ENCODE data around the gene CPEB3.
"Not testable (repeated sequence)": the region's sequence is repeated elsewhere in the genome, so short reads cannot be mapped to it uniquely, and the experiment has no call there.

Gene CPEB3

DNA sequence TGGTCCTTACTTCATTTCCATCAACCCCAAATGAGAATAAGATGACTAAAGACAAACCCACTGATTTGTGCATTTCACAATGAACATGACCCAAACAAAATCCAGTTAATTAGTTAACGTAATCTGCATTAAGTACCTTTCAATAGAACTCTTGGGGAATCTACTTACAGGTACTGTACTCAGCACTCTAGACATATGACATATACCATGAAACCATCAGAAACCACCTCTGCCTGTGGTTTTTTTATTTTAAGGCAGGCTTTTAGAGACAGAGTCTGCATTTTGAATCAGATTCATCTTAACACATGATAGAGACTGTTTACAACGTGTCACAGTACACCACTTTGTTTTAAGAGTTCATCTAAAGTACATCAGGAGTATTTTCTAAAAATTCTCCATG lies 198.9 kb downstream of the CPEB3 start:
- DNase-seq = no peak

DNA sequence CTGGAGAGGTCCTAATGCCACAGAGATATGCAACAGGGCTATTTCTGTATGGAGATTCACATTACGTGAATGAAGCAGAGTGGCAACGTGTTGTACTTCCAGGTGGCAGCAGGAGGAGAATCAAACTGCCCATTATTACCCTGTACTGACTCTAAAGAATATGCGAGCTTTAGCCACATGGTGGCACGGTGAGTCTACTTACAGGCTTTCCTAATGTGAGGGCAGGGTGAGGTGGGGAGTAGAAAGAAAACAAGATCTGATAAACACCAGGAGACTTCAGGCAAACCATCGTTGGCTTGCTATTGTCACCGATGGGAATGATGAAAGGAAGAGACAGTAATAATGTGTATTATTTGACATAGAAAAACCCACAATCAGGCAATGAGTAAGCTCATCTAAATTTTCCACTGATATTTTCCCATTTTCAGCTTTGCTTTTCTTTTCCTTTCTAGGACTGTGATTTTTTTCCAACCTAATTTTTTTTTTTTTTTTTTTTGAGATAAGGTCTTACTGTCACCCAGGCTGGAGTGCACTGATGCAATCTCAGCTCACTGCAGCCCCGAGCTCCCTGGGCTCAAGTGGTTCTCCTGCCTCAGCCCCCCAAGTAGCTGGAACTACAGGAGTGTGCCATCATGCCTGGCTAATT lies 203.0 kb downstream of the CPEB3 start:
- peak; percentile 63 to 66 for DNase-seq

DNA sequence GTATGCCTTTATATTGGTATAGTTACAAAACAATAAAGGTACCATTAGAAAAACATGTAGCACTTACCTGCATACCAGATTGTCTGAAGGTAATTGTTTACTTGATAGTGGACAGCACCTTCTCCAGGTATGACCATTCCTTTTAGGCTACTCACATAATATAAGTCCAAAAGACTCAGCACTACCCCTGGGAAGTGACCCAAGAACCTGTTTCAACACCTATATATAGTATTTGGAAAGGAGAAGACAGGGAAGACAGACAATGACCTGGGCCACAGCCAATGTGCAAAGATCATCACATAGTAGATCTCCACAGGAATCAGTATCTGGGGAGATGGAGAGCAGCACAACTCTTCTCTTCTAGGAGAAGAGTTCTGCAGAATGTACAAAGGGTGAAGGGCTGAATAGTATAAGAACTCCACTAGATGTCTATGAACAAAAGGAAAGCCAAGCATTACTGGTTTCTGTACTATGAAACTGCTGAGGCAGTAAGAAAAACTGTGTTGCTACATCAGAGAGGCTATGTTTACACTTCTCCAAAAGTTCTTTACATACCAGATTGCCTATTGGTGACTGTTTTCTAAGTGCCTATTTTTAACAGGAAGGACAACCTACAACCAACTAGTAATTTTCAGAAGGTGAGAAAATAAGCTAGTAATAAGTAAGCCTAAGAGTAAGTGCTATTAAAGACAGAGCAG lies 208.1 kb downstream of the CPEB3 start:
- DNase-seq = no peak

DNA sequence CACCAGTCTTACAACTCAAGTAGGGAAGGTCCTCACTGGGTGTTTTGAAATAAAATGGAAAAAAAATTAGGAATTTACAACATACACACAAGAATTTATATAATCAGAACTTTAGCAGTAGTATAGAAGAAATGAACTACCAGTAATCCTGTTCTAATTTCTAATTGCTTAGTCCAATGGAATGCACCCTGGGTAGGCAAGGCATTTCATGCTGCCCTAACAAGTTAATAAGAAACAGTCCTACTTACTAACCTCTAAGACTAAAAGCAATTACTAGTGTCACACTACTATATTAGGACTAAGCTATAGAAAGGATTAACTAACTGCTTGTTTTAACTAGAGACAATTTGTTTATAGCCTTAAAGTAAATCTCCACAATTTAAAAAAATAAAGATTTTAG lies 209.2 kb downstream of the CPEB3 start:
- no peak for DNase-seq

DNA sequence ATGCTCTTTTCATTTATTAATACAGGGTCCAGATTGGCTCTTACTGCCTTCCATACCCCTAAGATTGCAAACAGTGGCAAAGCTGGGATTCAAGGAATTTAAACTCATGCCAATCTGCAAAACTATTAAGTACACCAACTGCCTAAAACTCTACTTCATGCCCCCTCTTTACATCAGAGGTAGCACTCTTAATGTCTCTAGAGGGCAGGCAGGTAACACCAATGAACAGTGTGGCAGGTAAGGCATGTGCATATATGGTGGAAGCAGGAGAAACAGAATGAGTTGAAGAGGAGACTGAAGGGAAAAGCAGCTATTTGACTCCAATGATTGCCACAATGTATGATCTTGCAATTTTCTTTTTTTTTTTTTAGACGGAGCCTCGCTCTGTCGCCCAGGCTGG lies 210.6 kb downstream of the CPEB3 start:
- DNase-seq = no peak

DNA sequence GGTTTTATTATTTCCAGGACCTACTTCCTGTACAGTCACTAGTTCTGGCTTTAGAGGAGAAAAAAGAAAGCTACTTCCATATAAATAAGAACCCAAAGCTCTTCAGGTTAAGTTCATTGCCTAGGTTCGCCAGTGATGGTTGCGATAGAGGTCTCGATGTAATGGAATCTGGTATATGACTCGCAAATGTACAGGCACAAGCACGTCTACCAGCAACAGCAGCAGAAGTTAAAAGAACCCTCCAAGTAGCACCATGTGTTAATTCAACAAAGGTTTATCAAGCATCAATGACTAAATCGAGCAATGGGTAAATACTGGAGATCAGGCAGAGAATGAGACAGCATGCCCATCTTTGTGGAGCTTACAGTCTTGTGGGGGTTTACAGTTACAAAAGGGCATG lies 211.9 kb downstream of the CPEB3 start:
- no peak for DNase-seq

DNA sequence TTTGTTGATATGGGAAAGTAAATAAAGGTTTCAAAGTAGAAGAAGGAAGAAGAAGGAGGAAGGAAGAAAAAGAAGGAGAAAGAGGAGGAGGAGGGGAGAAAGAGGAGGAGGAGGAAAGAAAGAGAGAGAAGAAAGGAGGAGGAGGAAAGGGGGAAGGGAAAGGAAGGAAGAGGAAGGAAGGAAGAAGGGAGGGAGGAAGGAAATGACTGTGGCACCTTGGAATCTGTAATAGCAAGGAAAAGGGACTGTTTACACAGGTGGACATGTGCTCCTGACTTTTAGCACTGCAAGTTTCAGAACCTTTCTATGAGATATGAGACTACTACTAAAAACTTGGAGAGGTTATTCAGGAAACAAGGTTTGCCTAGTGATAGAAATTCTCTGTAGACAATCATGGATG lies 214.2 kb downstream of the CPEB3 start:
- no peak for DNase-seq

DNA sequence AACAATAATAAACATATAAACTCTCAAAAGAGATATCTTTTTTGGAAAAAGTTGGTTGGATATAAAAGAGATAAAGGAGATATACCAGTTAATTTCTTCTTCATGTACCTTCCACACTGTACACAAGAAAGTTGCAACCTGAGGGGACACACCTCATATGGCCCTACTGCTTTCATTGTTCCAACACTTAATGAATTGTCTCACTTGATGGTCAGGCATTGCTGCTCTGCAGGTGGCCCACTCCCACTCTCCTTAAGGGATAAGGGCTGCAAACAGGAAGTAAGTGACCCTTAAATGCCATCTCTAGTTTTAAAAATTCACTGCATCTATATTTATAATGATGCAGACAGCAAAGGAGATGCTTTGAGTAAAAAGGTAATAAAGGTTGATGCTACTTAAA lies 215.0 kb downstream of the CPEB3 start:
- no peak for DNase-seq

DNA sequence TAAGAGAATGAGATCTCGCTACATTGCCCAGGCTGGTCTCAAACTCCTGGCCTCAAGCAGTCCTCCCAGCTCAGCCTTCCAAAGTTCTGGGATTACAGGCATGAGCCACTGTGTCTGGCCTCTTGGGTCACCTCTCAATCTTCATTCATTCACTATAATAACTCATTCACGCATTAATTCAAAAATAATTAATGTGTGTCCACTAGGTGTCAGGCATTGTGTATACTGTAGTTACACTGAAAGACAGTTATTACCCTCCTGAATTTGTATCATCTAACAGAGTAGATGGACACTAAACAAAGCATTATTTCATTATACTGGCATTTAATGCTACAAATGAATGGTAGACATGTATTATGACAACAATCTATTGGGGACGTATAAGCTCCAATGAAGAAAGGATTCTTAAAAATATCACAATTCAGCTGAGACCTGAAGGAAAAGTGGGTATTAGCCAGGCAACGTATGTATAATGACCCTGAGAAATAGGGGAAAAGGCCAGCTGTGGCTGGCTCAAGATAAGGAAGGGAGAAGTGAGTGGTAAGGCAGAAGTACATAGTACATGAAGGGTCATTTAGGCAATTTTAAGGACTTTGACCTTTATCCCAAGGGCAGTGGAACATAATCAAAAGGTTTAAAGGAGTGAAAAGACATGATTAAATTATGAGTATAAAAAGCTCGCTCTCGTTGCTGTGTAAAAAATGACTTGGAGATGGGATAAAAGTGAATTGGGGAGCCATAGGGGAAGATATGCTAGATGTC lies 216.6 kb downstream of the CPEB3 start:
- no peak for DNase-seq

DNA sequence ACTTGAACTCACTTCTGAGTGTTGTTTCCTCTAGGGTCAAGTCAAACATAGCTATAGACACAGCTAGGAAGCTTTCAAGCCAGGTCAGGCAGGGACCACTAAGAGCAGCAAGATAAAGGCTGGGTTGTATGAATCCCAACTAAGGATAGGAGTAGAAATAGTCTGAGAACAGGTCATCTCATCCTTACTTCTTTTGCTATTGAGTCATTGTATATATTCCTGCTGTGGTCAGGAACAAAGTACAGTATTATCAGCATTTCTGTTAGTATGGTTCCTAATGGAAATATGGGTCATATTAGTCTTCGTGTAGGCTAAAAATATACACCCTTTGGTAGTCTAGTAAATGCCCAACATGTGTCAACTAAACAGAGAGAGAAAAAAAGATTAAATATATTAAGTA lies 222.0 kb downstream of the CPEB3 start:
- no peak for DNase-seq

DNA sequence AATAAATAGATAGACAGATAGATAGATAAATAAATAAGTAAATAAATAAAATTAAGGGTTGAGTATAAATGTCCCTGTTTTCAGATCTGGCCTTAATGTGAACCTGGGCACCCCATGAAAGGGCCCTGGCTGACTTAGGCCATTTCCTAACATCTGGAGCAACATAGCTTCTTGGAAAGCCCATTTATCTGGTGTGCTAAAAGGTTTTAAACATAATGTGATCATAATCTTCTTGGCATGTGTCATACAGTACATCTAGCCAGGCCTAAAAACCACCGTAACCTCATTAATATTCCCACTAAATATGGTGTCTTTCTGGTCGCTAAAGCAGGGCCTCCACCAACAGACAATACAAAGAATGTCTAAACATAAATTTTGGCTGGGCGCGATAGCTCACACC lies 224.5 kb downstream of the CPEB3 start:
- DNase-seq = no peak

DNA sequence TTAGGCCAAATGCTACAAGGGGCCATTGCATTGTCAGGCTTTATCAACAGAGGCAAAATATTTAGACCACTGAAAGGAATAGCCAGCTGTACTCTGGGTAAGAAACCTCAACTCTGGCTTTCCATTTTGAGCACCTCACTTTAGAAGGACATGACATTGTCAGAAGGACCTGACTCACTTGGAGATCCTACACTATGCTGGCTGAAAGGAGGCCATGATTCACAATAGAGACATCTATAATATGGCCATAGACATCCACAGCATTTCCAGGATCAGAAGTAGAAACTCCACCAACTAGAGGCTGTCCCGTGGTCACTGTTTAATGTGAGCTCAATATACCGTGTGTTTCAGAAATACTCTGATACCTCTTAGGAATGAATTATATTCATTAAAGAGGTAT lies 226.4 kb downstream of the CPEB3 start:
- DNase-seq = no peak

DNA sequence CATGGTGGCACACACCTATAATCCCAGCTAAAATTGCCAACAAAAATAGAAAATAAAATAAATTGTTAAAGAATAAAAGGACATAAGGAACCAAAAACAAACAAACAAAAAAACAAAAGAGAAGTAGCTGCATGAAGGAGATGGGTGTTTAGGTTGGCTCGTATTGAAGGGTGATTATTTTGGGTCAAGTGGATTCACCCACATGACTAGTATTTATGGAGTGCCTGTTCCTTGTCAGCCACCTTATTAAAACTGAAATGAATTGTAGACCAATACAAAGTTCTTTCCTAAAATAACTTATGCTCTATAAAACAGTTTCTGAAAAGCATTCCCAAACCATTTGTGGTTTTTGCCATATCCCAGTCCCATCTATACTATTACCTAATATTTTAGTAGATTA lies 228.6 kb downstream of the CPEB3 start:
- DNase-seq = no peak

DNA sequence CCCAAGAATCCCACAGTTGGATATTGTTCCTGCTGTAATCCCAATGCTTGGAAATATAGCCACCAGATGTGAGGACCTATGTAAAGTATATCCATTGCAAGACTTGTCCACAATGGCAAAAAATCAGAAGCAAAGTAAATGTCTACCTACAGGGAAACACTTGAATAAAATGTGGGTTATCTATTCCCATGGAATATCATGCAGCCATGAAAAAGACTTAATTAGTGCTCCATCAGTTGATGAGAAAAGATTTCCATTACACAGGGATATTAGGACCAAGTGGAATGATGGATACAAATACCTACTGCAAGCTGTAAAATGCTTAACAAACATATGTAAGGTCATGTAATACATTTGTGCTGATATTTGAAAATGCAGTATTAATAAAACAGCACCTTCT lies 236.1 kb downstream of the CPEB3 start:
- no peak for DNase-seq

DNA sequence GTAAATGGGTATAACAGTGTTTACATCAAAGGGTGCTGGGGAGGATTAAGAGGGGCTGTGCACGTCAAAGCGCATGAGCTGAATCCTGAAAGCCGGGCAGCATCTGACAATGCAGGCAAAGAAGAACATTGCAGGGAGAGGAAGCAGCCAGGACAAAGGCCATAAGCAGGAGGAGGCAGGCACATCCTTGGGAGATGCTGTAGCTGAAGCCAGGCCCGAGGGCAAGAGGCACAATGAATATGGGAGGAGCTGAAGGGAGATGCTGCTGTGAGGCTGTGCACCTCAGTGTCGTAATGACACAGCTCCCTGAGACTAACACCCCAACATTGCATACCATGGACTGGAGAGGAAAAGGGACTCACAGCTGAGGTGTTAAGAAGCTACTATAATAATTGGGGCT lies 238.1 kb downstream of the CPEB3 start:
- no peak for DNase-seq

DNA sequence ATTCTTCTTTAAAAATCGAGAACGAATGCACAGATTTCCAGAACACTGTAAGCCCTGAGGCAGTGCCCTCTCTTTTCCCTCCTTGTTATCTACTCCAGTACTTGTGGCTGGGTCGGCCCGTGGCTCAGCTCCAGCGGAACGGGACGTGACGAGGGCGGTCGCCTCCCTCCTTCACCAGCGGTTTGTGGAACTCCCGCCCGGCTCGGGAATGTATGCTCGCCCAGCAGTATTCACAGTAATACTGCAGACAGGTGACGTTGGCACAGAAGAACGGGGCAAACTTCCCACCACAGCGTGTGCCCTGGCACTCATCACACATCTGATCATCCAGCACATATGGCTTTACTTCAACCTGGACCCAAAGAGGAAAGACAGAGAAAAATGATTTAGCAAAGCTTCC lies 238.8 kb downstream of the CPEB3 start:
- no peak for DNase-seq

DNA sequence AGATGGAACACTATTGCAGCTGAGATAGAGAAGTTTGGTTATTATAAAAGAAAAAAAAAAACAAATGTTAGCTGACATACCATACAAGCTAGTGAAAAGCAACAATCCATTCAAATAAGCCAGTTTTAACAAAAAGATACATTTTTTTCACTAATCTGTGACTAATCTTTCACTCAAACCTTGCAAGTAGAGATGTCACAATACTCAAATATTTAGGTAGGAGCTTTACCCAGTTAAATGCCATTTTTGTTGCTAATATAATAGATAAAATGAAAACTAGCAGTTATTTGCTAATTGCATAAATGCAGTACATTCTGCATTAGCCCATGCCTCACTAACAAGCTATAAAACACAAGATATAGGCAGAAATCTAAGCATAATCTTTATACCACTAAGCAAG lies 243.7 kb downstream of the CPEB3 start:
- no peak for DNase-seq

DNA sequence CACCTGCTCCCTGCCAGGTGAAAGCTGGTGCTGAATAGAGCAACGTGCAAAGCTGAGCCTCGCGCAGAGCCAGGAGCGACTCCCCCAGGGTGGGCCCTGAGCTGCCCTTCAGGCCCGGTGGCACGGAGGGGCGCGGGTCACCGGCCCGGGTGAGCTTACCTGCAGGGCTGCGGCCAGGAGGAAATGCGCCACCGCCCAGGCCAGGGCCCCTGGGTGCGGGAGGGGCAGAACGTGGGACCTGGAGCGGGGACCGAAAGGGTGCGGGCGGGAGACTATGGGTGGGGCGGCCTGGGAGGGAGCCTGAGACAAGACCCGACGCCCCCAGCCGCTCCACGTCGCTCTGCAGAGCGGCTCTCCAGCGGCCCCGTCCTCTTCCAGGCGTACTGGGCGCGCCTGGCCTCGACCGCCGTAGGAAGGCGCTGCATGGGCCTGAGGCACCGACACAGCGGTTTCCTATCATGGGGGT lies 245.2 kb downstream of the CPEB3 start:
- DNase-seq = no peak

DNA sequence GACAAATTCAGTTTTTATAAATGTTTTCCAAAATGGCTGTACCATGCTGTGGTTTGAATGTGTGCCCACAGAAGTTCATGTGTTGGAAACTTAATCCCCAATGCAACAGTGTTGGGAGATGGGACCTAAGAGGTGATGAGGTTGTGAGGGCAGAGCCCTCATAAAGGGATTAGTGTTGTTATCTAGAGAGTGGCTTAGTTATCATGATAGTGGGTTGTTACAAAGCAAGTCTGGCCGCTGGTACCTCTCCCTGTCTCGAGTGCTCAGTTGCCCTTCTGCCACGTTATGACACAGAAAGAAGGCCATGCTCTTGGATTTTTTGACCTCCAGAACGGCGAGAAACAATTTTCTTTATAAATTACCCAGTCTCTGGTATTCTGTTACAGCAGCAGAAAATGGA lies 248.3 kb downstream of the CPEB3 start:
- DNase-seq = no peak

DNA sequence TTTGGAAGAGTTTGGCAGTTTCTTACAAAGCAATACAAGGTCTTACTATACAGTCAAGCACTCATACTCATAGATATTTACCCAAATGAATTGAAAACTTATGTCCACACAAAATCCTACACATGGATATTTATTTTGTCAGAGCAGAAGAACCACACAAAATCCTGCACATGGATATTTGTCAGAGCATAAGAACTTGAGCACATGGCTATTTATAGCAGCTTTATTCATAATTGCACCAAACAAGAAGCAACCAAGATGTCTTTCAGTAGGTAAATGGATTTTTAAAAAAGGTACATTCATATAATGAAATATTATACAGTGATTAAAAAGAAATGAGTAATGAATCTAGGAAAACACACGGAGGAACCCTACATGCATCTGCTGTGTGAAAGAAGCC lies 251.9 kb downstream of the CPEB3 start:
- no peak for DNase-seq

DNA sequence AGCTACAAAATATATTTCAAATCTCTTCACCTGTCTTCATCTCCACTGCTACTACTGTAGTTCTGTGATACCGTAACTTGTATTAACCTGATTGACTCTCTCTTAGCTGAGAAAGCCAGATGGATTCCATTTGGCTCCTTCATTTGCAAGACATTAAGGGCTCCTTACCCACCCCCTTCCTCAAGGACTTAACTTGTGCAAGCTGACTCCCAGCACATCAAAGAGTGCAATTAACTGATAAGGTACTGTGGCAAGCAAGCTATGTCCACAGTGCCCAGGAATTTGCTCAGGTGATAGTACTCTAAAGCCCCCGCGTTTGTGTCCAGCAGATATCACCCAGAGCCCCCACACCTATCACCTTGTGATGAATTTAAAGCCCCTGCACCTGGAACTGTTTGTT lies 257.8 kb downstream of the CPEB3 start:
- not testable (repeated sequence) for DNase-seq

DNA sequence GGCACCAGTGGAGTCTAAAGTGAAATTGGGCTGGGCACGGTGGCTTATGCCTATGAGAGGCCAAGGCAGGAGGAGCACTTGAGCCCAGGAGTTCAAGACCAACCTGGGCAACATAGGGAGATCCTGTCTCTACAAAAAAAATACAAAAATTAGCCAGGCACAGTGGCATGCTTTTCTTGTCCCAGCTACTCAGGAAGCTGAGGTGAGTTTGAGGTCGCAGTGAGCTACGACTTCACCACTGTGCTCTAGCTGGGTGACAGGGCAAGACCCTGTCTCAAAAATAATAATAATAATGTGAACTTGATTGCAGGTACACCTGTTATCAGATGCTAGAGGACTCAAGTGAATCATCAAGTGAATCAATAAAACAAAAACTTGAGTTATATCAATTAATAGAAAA lies 259.3 kb downstream of the CPEB3 start:
- DNase-seq = no peak

DNA sequence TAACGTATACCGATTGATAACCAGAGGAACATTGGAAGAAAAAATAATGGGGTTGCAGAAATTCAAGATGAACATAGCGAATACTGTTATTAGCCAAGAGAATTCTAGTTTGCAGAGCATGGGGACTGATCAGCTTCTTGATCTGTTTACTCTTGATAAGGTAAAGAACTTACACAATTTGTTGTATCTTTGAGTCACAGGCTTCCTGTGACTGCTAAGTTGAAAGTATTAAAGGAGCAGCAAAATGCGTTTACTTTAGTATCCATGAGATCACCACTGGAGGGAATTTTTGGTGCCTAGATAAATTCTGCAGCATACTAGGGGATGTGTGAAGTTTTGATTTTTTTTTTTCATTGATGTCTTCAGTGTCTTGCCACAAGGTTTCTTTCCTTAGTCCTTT lies 263.7 kb downstream of the CPEB3 start:
- no peak for DNase-seq

DNA sequence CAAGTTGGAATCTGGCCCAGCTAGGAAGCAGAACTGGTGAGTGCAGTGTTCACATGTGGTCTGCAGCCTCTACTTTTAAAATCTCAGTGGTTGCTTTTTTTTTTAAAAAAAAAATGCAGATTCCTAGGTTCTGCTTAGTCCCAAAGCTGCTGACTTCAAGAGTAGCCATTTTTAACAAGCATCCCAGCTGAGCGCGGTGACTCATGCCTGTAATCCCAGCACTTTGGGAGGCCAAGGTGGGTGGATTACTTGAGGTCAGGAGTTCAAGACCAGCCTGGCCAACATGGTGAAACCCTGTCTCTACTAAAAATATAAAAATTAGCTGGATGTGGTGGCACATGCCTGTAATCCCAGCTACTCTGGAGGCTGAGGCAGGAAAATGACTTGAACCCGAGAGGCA lies 265.5 kb downstream of the CPEB3 start:
- not testable (repeated sequence) for DNase-seq
